Measurements from ENCODE around the gene THEMIS2.
"Not testable (repeated sequence)": the region's sequence is repeated elsewhere in the genome, so short reads cannot be mapped to it uniquely, and the experiment has no call there.

THEMIS2 gene

GRCh38 chr1:27863538-27863915, 8.8 kb upstream of the THEMIS2 start:
- no peak for DNase-seq

GRCh38 chr1:27864264-27864895, 8.0 kb upstream of the THEMIS2 start:
- DNase-seq = peak; percentile 16

GRCh38 chr1:27865821-27866220, 6.5 kb upstream of the THEMIS2 start:
- DNase-seq = no peak

- DNase-seq = no peak
Measured at GRCh38 chr1:27868556-27868931, 3.8 kb upstream of the THEMIS2 start.

- DNase-seq = peak; percentile 43
Measured at GRCh38 chr1:27868932-27869718, 3.2 kb upstream of the THEMIS2 start.

GRCh38 chr1:27869719-27870085, 2.6 kb upstream of the THEMIS2 start:
- no peak for DNase-seq

- DNase-seq = not testable (repeated sequence)
Measured at GRCh38 chr1:27871076-27871475, 1.3 kb upstream of the THEMIS2 start.

GRCh38 chr1:27872802-27873551, 633 bp downstream of the THEMIS2 start:
- DNase-seq = peak; percentile 27

GRCh38 chr1:27873671-27874384, 1.5 kb downstream of the THEMIS2 start:
- no peak for DNase-seq

GRCh38 chr1:27876341-27877114, 4.2 kb downstream of the THEMIS2 start:
- DNase-seq = no peak

GRCh38 chr1:27877115-27877416, 4.7 kb downstream of the THEMIS2 start:
- DNase-seq = no peak

GRCh38 chr1:27878039-27878438, 5.7 kb downstream of the THEMIS2 start:
- no peak for DNase-seq

- DNase-seq = no peak
Measured at GRCh38 chr1:27878787-27879335, 6.5 kb downstream of the THEMIS2 start.

GRCh38 chr1:27879374-27880082, 7.2 kb downstream of the THEMIS2 start:
- DNase-seq = no peak

GRCh38 chr1:27882543-27882903, 10.2 kb downstream of the THEMIS2 start:
- no peak for DNase-seq

- DNase-seq = no peak
Measured at GRCh38 chr1:27883536-27883935, 11.2 kb downstream of the THEMIS2 start.

GRCh38 chr1:27884006-27884954, 11.9 kb downstream of the THEMIS2 start:
- no peak for DNase-seq

GRCh38 chr1:27885114-27885528, 12.8 kb downstream of the THEMIS2 start:
- no peak for DNase-seq

GRCh38 chr1:27885621-27886352, 13.4 kb downstream of the THEMIS2 start:
- DNase-seq = no peak

- no peak for DNase-seq
Measured at GRCh38 chr1:27886353-27886679, 14.0 kb downstream of the THEMIS2 start.
